Skeletal muscle satellite cell (primary cell): Measurements from ENCODE around the gene GJD4.

Experiments
- H3K27me3 ChIP-seq: 2 replicates; pipeline ENCODE4 v1.7.0; 2013; ENCODE audit warnings: low read length; ENCODE audit not compliant: control insufficient read depth, insufficient read depth
- H3K36me3 ChIP-seq: 2 replicates; pipeline ENCODE4 v1.7.0; 2013; ENCODE audit warnings: mild to moderate bottlenecking, control low read depth, low read length; ENCODE audit not compliant: insufficient read depth
- H3K4me1 ChIP-seq: 2 replicates; pipeline ENCODE4 v1.7.0; 2013; ENCODE audit warnings: low read length; ENCODE audit not compliant: control insufficient read depth, insufficient read depth
- H3K4me2 ChIP-seq: 2 replicates; pipeline ENCODE4 v1.7.0; 2013; ENCODE audit warnings: mild to moderate bottlenecking, low read length
- H3K4me3 ChIP-seq: 2 replicates; pipeline ENCODE4 v1.7.0; 2013; ENCODE audit warnings: low read length
- H3K9ac ChIP-seq: 2 replicates; pipeline ENCODE4 v1.7.0; 2013; ENCODE audit warnings: mild to moderate bottlenecking, low read depth, low read length, moderate library complexity
- H3K9me3 ChIP-seq: replicated peaks from 2 replicates; pipeline ENCODE4 v1.7.0; 2013; ENCODE audit warnings: mild to moderate bottlenecking, control low read depth, low read length

GJD4 gene

GRCh38 chr10:35642035-35642792 is 37.1 kb downstream of the GJD4 start, which contains the start of gene FZD8:
FZD8 (minus strand) TSS chr10:35642296; CDS start chr10:35641429, 867 bp downstream.
- H3K9me3 ChIP-seq, result no peaks in the 10 kb centered on the region
- peaks cover 25% of the 10 kb centered on the region for H3K4me1 ChIP-seq
- peak within 1 kb of the TSS; percentile 100 for H3K4me2 ChIP-seq
- peaks cover 9% of the 10 kb centered on the region for H3K27me3 ChIP-seq
- peak within 1 kb of the TSS; percentile 76 for H3K9ac ChIP-seq
- no peaks in the 10 kb centered on the region for H3K36me3 ChIP-seq
- H3K4me3 ChIP-seq, result peak within 1 kb of the TSS; percentile 94

GRCh38 chr10:35642793-35643114 is 37.6 kb downstream of the GJD4 start:
- Histone ChIP-seq H3K9me3 (no peaks in the 10 kb centered on the region), H3K9ac (peak overlapping the region; percentile 76), H3K4me1 (peaks cover 25% of the 10 kb centered on the region), H3K4me3 (peak overlapping the region; percentile 94), H3K36me3 (no peaks in the 10 kb centered on the region), H3K27me3 (peaks cover 9% of the 10 kb centered on the region), H3K4me2 (peak overlapping the region; percentile 100)

- Histone ChIP-seq H3K4me2 (peak overlapping the region; percentile 100), H3K4me3 (peak overlapping the region; percentile 94), H3K36me3 (no peaks in the 10 kb centered on the region), H3K9me3 (no peaks in the 10 kb centered on the region), H3K27me3 (peaks cover 9% of the 10 kb centered on the region), H3K9ac (peak overlapping the region; percentile 76), H3K4me1 (peaks cover 25% of the 10 kb centered on the region)
Measured at GRCh38 chr10:35643151-35644049, 38.3 kb downstream of the GJD4 start.

GRCh38 chr10:35644050-35644950 is 39.2 kb downstream of the GJD4 start:
- no peaks in the 10 kb centered on the region for H3K36me3 ChIP-seq
- no peaks in the 10 kb centered on the region for H3K9me3 ChIP-seq
- peak overlapping the region; percentile 94 for H3K4me3 ChIP-seq
- H3K9ac ChIP-seq, result no peak overlapping the region
- H3K27me3 ChIP-seq, result peaks cover 9% of the 10 kb centered on the region
- H3K4me2 ChIP-seq, result peak overlapping the region; percentile 100
- peaks cover 25% of the 10 kb centered on the region for H3K4me1 ChIP-seq

- H3K4me1 ChIP-seq, result no peaks in the 10 kb centered on the region
- H3K4me2 ChIP-seq, result no peak overlapping the region
- peaks cover 12% of the 10 kb centered on the region for H3K27me3 ChIP-seq
- H3K4me3 ChIP-seq, result no peak overlapping the region
- H3K9ac ChIP-seq, result no peak overlapping the region
- no peaks in the 10 kb centered on the region for H3K9me3 ChIP-seq
- H3K36me3 ChIP-seq, result no peaks in the 10 kb centered on the region
Measured at GRCh38 chr10:35650894-35651293, 45.8 kb downstream of the GJD4 start.

GRCh38 chr10:35652824-35653223 is 47.7 kb downstream of the GJD4 start:
- Histone ChIP-seq H3K9me3 (no peaks in the 10 kb centered on the region), H3K27me3 (peaks cover 12% of the 10 kb centered on the region), H3K4me1 (no peaks in the 10 kb centered on the region), H3K9ac (no peak overlapping the region), H3K4me2 (no peak overlapping the region), H3K36me3 (no peaks in the 10 kb centered on the region), H3K4me3 (no peak overlapping the region)

GRCh38 chr10:35657621-35658020 is 52.5 kb downstream of the GJD4 start:
- H3K36me3 ChIP-seq, result no peaks in the 10 kb centered on the region
- H3K4me2 ChIP-seq, result no peak overlapping the region
- H3K4me1 ChIP-seq, result no peaks in the 10 kb centered on the region
- H3K9me3 ChIP-seq, result no peaks in the 10 kb centered on the region
- no peaks in the 10 kb centered on the region for H3K27me3 ChIP-seq
- H3K9ac ChIP-seq, result no peak overlapping the region
- H3K4me3 ChIP-seq, result no peak overlapping the region
